GM18508 (cell line): ENCODE data around the gene JADE3.

Source experiments
- ATAC-seq: cut with Tn5 transposase; IDR thresholded peaks from one replicate; pipeline ENCODE4 v1.9.1; 2021; ENCODE audit warnings: moderate number of reproducible peaks; ENCODE audit not compliant: insufficient read depth, unreplicated experiment

JADE3 gene

GRCh38 chrX:46912098-46912602 is at the start of gene JADE3:
Gene JADE3, plus strand, starts transcription at chrX:46912421. Its CDS starts 72,474 bp downstream, at chrX:46984895.
- ATAC-seq: no peak

DNA sequence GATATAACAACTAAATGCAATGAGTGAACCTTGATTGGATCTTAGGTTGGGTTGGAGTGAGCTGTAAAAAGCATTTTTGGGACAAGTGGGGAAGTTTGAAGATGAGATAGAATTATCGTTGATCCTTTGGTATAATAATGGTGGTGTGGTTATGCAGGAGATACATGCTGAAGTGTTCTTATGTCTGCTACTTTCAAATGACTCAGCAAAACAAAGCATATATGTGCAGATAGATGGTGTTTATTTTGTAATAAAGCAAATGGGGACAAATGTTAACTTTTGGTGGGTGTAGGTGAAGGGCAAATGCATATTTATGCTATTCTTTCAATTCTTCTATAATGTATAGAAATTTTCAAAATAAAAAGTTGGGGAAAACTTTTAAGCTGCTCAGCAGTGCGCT is 49.1 kb upstream of the JADE3 start:
- ATAC-seq: no peak

DNA sequence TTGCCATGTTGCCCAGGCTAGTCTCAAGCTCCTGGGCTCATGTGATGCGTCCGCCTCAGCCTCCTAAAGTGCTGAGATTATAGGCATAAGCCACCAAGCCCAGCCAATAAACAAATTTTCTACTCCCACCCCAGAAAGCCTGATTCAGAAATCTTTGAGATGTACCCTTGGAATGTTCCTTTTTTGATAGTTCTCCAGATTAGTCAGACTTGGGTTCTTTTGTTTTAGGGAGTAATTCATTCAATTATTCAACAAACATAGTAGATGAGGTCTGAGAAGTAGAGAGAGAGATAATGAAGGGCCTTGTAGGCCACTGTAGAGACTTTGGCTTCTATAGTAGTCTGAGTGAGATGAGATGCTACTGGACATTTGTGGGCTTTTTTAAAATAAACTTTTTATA is 47.6 kb upstream of the JADE3 start:
- no peak for ATAC-seq

DNA sequence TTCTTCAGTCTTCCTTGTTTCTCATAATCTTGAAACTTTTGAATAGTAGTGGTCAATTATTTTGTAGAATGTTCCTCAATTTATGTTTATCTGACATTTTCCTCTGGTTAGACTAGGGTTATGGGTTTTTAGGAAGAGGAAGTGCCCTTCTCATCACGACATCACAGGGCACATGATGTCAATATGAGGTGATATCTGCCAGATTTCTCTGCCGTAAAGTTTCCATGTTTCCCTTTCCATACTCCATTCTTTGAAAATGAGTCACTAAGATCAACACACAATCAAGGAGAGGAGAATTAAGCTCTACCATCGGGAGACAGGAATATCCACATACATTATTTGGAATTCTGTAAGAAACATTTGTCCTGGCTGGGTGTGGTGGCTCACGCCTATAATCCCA is 46.9 kb upstream of the JADE3 start:
- no peak for ATAC-seq

DNA sequence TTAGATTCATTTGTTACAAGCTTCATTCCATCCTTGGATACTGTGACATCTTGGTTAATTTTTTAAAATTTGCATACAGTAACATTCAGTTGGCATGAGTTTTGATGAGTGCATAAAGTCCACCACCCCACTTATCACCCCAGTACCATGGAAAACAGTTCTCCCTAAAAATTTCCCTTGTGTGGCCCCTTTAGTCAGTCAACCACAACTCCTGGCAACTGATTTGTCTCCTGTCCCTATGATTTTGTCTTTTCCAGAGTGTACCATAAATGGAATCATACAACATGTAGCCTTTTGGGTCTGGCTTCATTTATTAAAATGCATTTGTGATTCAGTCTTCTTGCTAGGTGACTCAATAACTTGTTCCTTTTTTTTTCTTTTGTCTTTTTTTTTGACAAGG is 45.5 kb upstream of the JADE3 start:
- no peak for ATAC-seq

DNA sequence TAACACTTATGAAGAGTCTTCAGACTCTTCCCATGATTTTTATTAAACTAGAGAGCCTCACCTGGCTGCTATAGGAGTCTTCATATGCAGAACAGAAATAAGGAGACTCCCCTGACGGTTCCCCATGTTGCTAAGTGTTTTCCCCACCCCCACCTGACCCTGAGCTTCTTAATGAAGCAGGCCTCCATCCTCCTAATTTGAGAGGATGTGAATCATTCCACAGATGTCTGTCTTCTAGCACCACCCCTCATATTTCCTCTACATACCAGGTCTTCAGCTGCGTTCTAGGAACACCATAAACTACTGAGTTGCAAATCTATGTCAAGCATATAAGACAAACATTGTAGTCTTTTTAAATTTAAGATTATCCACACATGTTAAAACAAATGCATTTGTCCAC is 38.5 kb upstream of the JADE3 start:
- ATAC-seq: no peak

DNA sequence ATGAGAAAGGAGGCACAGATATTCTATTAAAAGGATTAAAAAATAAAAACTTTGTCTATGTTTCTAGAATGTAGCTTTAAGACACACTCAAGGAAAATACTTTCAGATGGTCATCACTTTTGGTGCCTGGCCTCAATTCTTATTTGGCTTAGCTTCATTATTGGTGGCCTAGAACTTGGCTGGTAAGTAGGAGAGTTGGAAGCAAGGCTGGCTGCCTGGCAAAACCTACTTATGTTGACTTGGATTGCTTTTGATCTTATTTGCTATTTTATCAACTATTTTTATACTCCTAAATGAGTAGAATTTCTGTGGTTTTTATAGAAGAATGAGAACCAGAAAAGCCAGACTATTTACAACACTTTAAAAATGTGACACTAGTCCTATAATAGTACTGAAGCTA is 35.3 kb upstream of the JADE3 start:
- no peak for ATAC-seq

DNA sequence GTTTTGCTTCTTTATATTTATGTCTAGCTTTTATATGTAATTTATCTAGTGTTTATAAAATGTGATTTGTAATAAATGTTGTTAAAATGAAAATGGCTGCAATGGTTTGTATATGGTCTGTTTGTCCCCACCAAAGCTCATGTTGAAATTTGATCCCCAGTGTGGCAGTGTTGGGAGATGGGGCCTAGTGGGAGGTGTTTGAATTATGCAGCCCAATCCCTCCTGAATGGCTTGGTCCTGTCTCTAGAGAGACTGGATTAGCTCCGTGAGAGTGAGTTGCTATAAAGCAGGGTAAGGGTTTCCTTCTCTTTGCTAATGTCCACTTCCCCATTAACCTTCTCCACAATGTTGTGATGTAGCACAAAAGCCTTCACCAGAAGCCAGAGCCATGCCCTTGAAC is 30.0 kb upstream of the JADE3 start:
- ATAC-seq: no peak

DNA sequence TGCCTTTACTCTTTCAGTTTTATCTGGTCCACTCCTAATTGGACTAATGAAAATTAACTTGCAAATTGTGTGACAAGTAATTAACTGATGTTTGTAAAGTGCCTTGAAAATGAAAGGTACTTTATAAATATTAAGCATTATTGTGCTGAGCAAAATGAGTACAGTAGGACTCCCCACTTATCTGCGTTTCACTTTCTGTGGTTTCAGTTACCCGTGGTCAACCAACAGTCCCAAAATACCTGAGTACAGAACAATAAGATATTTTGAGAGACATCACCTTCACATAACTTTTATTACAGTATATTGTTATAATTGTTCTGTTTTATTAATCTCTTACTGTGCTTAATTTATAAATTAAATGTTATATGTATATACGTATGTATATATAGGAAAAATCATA is 27.4 kb upstream of the JADE3 start:
- no peak for ATAC-seq

GRCh38 chrX:46898207-46898606 is 14.0 kb upstream of the JADE3 start:
- ATAC-seq: no peak

- ATAC-seq: no peak
These were observed 8.6 kb upstream of the JADE3 start for GRCh38 chrX:46903458-46904242.

GRCh38 chrX:46904626-46905025 is 7.6 kb upstream of the JADE3 start:
- no peak for ATAC-seq

DNA sequence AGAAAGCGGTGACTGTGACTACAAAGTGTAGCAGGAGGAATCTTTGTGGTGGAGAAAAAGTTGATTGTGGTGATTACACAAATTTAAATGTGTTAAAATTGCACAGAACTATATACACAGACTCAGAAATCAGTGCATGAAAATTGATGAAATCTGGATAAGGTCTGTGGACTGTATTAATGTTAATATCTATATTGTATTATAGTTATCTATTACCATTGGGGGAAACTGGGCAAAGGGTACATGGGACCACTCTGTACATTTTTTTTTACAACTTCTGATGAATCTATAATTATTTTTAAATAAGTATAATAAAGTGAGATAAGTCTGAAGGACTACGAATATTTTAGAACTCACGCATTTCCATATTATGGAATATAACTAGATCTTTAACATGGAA is 1.8 kb upstream of the JADE3 start:
- ATAC-seq: no peak

GRCh38 chrX:46912603-46913491 is 626 bp downstream of the JADE3 start:
- no peak for ATAC-seq

DNA sequence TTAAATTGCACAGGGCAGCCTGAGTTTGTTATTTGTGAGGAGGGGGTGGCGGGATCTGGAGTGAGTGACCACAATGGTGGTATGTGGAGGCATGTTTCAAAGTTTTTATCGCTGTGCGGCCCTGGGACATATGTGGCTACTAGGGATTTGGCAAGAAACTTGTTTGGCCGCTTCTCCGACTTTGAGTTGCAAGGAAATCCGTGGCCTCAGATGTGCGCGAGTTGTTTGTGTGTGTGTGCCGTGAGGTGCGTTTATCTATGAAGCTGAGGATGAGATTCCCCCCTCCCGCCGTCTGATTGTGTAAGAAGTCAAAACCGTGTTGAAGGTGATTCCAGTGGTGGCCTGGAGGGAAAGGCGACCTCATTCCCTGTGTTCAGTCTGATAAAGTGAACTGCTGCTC is 1.4 kb downstream of the JADE3 start:
- ATAC-seq: no peak

DNA sequence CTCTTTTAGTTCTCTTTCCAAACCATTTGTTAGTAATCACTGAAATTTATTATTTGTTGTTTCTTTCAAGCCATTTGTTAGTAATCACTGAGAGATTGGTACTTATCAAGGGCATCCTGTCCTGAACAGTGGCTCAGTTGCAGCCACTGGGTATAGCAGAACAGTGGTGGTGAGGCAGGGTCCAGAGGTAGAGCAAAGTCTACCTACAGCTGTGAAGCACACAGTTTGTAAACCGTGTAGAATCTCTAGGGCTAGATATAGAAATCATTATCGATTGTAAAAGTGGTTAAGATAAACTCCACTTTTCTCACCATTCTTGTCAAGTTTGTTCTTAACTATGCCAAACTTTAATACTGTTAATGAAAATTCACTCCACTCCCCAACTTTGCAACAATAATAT is 4.1 kb downstream of the JADE3 start:
- ATAC-seq: no peak

- no peak for ATAC-seq
These were observed 5.4 kb downstream of the JADE3 start for GRCh38 chrX:46917622-46918021.

GRCh38 chrX:46918434-46918833 is 6.2 kb downstream of the JADE3 start:
- no peak for ATAC-seq

DNA sequence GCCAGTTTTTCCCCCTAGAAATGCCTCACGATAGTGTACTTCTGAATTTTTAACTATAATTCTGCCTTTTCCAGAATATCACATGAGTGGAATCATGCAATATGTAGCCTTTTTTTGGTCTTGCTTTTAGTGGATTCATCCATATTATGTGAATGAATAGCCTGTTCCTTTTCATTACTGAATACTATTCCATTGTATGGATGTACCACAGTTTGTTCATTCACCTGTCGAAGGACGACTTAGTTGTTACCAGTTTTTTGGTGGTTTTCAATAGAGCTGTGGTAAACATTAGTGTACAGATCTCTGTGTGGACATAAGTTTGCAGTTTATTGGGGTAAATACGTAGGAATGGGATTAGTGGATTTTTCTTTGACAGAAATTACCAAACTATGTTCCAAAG is 8.0 kb downstream of the JADE3 start:
- no peak for ATAC-seq

GRCh38 chrX:46922611-46923010 is 10.4 kb downstream of the JADE3 start:
- ATAC-seq: no peak

DNA sequence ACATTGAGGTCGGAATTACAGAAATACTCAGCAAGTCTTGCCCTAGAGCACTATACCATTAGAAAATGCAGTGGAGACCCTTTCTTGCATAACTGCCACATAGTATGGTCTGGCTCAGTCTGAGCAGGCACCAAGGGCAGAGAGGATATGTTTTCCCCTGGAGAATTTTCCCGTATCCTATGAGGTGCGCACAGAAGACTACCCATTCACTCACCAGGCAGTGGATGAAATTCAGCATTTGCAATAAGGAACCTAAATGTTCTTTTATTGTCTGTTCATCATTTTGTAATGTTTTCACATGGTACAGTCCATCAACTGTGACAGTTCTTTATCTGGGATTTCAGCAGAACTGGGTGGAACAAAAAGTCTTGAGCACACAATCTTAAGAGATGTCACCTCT is 15.5 kb downstream of the JADE3 start:
- ATAC-seq: no peak
